ENCODE measurements around the gene KTN1.

DNA sequence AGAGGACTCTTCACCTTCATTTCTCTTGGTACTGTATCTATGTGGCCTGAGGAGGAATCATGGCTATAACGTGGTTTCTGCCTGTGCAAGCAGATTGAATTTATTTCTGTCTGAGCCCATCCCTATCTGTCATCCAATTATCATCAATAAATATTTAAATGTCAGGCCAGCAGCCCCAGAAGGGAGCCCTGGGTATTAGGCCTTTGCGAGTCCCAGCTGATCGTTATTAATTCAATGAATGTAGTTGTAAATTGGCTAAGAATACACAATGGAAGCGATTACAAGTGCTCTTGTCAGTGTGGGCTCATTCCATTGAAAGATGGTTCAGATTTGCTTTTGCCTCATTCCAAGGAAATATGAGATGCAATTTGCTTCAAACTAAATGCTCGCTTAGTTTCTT, 142.0 kb downstream of the KTN1 start:
- TF ChIP-seq, protein P1, sequence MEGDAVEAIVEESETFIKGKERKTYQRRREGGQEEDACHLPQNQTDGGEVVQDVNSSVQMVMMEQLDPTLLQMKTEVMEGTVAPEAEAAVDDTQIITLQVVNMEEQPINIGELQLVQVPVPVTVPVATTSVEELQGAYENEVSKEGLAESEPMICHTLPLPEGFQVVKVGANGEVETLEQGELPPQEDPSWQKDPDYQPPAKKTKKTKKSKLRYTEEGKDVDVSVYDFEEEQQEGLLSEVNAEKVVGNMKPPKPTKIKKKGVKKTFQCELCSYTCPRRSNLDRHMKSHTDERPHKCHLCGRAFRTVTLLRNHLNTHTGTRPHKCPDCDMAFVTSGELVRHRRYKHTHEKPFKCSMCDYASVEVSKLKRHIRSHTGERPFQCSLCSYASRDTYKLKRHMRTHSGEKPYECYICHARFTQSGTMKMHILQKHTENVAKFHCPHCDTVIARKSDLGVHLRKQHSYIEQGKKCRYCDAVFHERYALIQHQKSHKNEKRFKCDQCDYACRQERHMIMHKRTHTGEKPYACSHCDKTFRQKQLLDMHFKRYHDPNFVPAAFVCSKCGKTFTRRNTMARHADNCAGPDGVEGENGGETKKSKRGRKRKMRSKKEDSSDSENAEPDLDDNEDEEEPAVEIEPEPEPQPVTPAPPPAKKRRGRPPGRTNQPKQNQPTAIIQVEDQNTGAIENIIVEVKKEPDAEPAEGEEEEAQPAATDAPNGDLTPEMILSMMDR (IDR thresholded peaks at IDR 0.05) = no peak
- no peak for TF ChIP-seq EZH2 (IDR thresholded peaks at IDR 0.05)

Measured in neural progenitor cell (in vitro differentiated cells).